HepG2 (cell line): ENCODE measurements around the gene NR3C2. TPM values are rescaled to one million over a fixed set of nuclear protein-coding genes. Genes with fewer than 3 reads are reported as not detected.

Source experiments
- ATAC-seq: fragments of 200-7000 bp; cut with Tn5 transposase; 3 replicates; pipeline ENCODE4 v1.9.1; 2020; ENCODE audit warnings: mild to moderate bottlenecking, moderate library complexity
- BruUV-seq: library from RNA; stranded (reverse); fragments of 400-500 nt; replicated peaks from 2 replicates; lab custom pipeline; 2021; lab: Mats Ljungman, UMichigan
- CTCF ChIA-PET: fragments of 300-600 bp; formaldehyde crosslinking; extraction: SDS; loops from one replicate; lab custom pipeline; 2021; ENCODE audit warnings: low total read pairs, inconsistent platforms, low intra/inter-chr PET ratio; lab: Yijun Ruan, JAX
- POLR2A ChIA-PET: fragments of 350-600 bp; sonication (Branson Sonifier 250); formaldehyde crosslinking; loops from one replicate; lab custom pipeline; 2020; ENCODE audit warnings: antibody characterized with exemption, inconsistent platforms; lab: Yijun Ruan, JAX
- DNase-seq: peaks from one replicate; pipeline ENCODE4 v3.0.0-alpha.2; 2015; ENCODE audit warnings: low spot score
- FAIRE-seq: peaks from 3 replicates; lab custom pipeline; 2011; peaks lifted over from hg19 to GRCh38; lab: Jason Lieb, UNC
- H2AFZ ChIP-seq: one replicate; pipeline ENCODE4 v1.6.1; 2011; ENCODE audit warnings: low read length, inconsistent platforms
- H3K27ac ChIP-seq: fragments of 300-600 bp; 3 replicates; pipeline ENCODE4 v1.8.0; 2011; ENCODE audit warnings: mixed run types, mild to moderate bottlenecking, mixed read lengths, low read length, inconsistent platforms; ENCODE audit not compliant: insufficient read depth; ENCODE audit errors: extremely low read length
- H3K27me3 ChIP-seq, 2 experiments: fragments of 200-600 bp in 1 of 2; 2 replicates in 1 of 2; 3 replicates in 1 of 2; pipeline versions ENCODE4 v1.6.0 to v1.8.0; 2011; ENCODE audit warnings: low read length in 2 of 2, mild to moderate bottlenecking in 2 of 2, moderate library complexity in 2 of 2, inconsistent platforms in 1 of 2; ENCODE audit not compliant: insufficient read depth in 2 of 2, control insufficient read depth in 1 of 2
- H3K36me3 ChIP-seq, 2 experiments: fragments of 200-600 bp in 1 of 2; replicated peaks in 1 of 2; 2 replicates in 1 of 2; 3 replicates in 1 of 2; pipeline versions ENCODE4 v1.5.1 to v1.8.0; 2011; ENCODE audit warnings: low read length in 2 of 2, inconsistent platforms in 1 of 2; ENCODE audit not compliant: insufficient read depth in 2 of 2, control insufficient read depth in 1 of 2
- H3K4me1 ChIP-seq: 2 replicates; pipeline ENCODE4 v1.5.1; 2012; ENCODE audit warnings: low read length, inconsistent platforms; ENCODE audit not compliant: insufficient read depth
- H3K4me2 ChIP-seq: 2 replicates; pipeline ENCODE4 v1.6.0; 2011; ENCODE audit warnings: low read depth, low read length, inconsistent platforms
- H3K4me3 ChIP-seq, 3 experiments: fragments of 200-600 bp in 1 of 3; sonication (generic), shearing (Covaris generic) in 1 of 3; replicated peaks in 1 of 3; 2 replicates each; pipeline ENCODE4 v1.5.1; 2011 to 2016; ENCODE audit warnings: low read length in 3 of 3, inconsistent platforms in 2 of 3, low read depth in 2 of 3, mild to moderate bottlenecking in 2 of 3, control low read depth in 1 of 3, mixed read lengths in 1 of 3; ENCODE audit not compliant: insufficient read depth in 1 of 3
- H3K79me2 ChIP-seq: one replicate; pipeline ENCODE4 v1.6.1; 2011; ENCODE audit warnings: low read length, inconsistent platforms; ENCODE audit not compliant: insufficient read depth
- H3K9ac ChIP-seq: 2 replicates; pipeline ENCODE4 v1.6.0; 2011; ENCODE audit warnings: mild to moderate bottlenecking, low read depth, low read length, inconsistent platforms; ENCODE audit not compliant: insufficient read depth
- H3K9me3 ChIP-seq: 2 replicates; pipeline ENCODE4 v1.5.1; 2012; ENCODE audit warnings: mild to moderate bottlenecking, low read length
- H4K20me1 ChIP-seq: 2 replicates; pipeline ENCODE4 v1.6.0; 2011; ENCODE audit warnings: inconsistent platforms, mild to moderate bottlenecking, low read length, moderate library complexity; ENCODE audit not compliant: insufficient read depth
- BATF2 ChIP-seq: sonication (generic); formaldehyde crosslinking; IDR thresholded peaks from 2 replicates; pipeline ENCODE4 v1.8.0; 2022; ENCODE audit warnings: mild to moderate bottlenecking, missing genetic modification reagents, moderate library complexity
- ZNF598 ChIP-seq: sonication (generic); formaldehyde crosslinking; IDR thresholded peaks from 2 replicates; pipeline ENCODE4 v1.5.1; 2020; ENCODE audit warnings: mild to moderate bottlenecking, missing genetic modification reagents, borderline replicate concordance
- ZNF780A ChIP-seq: sonication (generic); formaldehyde crosslinking; IDR thresholded peaks from 2 replicates; pipeline ENCODE4 v1.8.0; 2022; ENCODE audit warnings: mild to moderate bottlenecking, missing genetic modification reagents, moderate library complexity
- WGBS: methylation state at CpG from one replicate; pipeline ENCODE4 v1.1.6; 2017; ENCODE audit warnings: low lambda C conversion rate; 5-methylcytosine and 5-hydroxymethylcytosine counted together
- in situ Hi-C: cut with HindIII; loops from 2 replicates; pipeline ENCODE4 v1.10.0; 2017; ENCODE audit warnings: low pct_unique_long_range_greater_than_20kb; ENCODE audit not compliant: extremely low pct_ligation_motif_present
- intact Hi-C: fragments of 100-400 bp; cut with micrococcal nuclease; formaldehyde crosslinking; loops from one replicate; pipeline ENCODE4 v1.10.0; 2022; ENCODE audit not compliant: unreplicated experiment
- polyA plus RNA-seq, 8 experiments: library from polyadenylated mRNA; depleted of rRNA in 3 of 8; stranded (reverse) in 7 of 8; unstranded in 1 of 8; fragments of >200 nt; fragmentation: Illumina TruSeq in 4 of 8; extraction: Trizol in 4 of 8; gene quantifications; 2 replicates each; pipeline versions ENCODE4 v1.2.1 to v1.2.3, GENCODE V29; 2011 to 2016; ENCODE audit warnings: low read depth in 4 of 8, missing spikeins in 1 of 8, mixed read lengths in 1 of 8; ENCODE audit not compliant: insufficient read depth in 1 of 8
- total RNA-seq, 5 experiments: library from RNA; depleted of rRNA; stranded (reverse); fragments of >200 nt; fragmentation: Illumina TruSeq; extraction: Trizol; gene quantifications; 2 replicates each; pipeline ENCODE4 v1.2.3, GENCODE V29; 2016; ENCODE audit warnings: low read depth in 1 of 5

The NR3C2 gene
- total and polyA plus RNA-seq, 2 of the 13 experiments (the other 11 are each of a cell fraction or from before 2014, with no cell fraction given) = 0.26 to 0.46 TPM

- intact Hi-C loops = no loop called here
- WGBS = 26% methylated on average over 3 of the region's 3 CpGs
- Histone ChIP-seq H3K27ac (no peak overlapping the region), H3K9me3 (no peaks in the 10 kb centered on the region), H3K27me3 (no peaks in the 10 kb centered on the region), H3K4me3 (no peak overlapping the region), H3K36me3 (no peaks in the 10 kb centered on the region), H3K4me1 (no peaks in the 10 kb centered on the region), H2AFZ (no peak overlapping the region), H3K9ac (no peak overlapping the region), H3K4me2 (no peak overlapping the region), H4K20me1 (no peaks in the 10 kb centered on the region), H3K79me2 (no peaks in the 10 kb centered on the region)
- DNase-seq (no peak), ATAC-seq (no peak), FAIRE-seq (no peak)
- in situ Hi-C loops = no loop called here
- no peak for TF ChIP-seq BATF2
- ChIA-PET CTCF (no interaction called here), POLR2A (no interaction called here)
- BruUV-seq = no TSS peak
These were observed 341.0 kb downstream of the NR3C2 start for GRCh38 chr4:148101235-148101634.

- CTCF ChIA-PET = no interaction called here
- Histone ChIP-seq H3K4me2 (no peak overlapping the region), H3K4me3 (no peak overlapping the region), H3K27me3 (no peaks in the 10 kb centered on the region), H3K27ac (no peak overlapping the region), H4K20me1 (no peaks in the 10 kb centered on the region), H2AFZ (no peak overlapping the region), H3K36me3 (no peaks in the 10 kb centered on the region), H3K9me3 (no peaks in the 10 kb centered on the region), H3K79me2 (no peaks in the 10 kb centered on the region), H3K9ac (no peak overlapping the region), H3K4me1 (no peaks in the 10 kb centered on the region)
- BruUV-seq = no TSS peak
- ATAC-seq (no peak), FAIRE-seq (no peak), DNase-seq (no peak)
- POLR2A ChIA-PET = no interaction called here
- 77% methylated on average over 5 of the region's 5 CpGs for WGBS
- in situ Hi-C loops (no loop called here), intact Hi-C loops (no loop called here)
- TF ChIP-seq ZNF598 (CRISPR knock-in tag) (no peak), ZNF780A (CRISPR knock-in tag) (no peak)
These were observed 344.4 kb downstream of the NR3C2 start for GRCh38 chr4:148097801-148098200.
